GM23338 (cell line): ENCODE measurements around the gene BMPR2. TPM values are rescaled to one million over a fixed set of nuclear protein-coding genes. Genes with fewer than 3 reads are reported as not detected.

ENCODE experiments used
- ATAC-seq: fragments of 200-7000 bp; cut with Tn5 transposase; 3 replicates; pipeline ENCODE4 v1.9.1; 2020
- DNase-seq: peaks from one replicate; pipeline ENCODE4 v3.0.0-alpha.2; 2015; ENCODE audit warnings: low spot score
- H2AFZ ChIP-seq: fragments of 200-600 bp; sonication (generic); 2 replicates; pipeline ENCODE4 v1.8.0; 2016; ENCODE audit warnings: antibody characterized with exemption, mild to moderate bottlenecking, moderate library complexity
- H3F3A ChIP-seq: fragments of 200-600 bp; sonication (generic); replicated peaks from 2 replicates; pipeline ENCODE4 v1.8.0; 2017; ENCODE audit warnings: antibody characterized with exemption, mixed run types, low read depth
- H3K27ac ChIP-seq: fragments of 200-600 bp; sonication (generic); 2 replicates; pipeline ENCODE4 v1.6.1; 2016; ENCODE audit warnings: low read depth
- H3K27me3 ChIP-seq: fragments of 200-600 bp; sonication (generic); 2 replicates; pipeline ENCODE4 v1.8.0; 2016; ENCODE audit warnings: mild to moderate bottlenecking, mixed run types, moderate library complexity; ENCODE audit not compliant: insufficient read depth
- H3K36me3 ChIP-seq: fragments of 200-600 bp; sonication (generic); 2 replicates; pipeline ENCODE4 v1.8.0; 2016; ENCODE audit warnings: mild to moderate bottlenecking; ENCODE audit not compliant: insufficient read depth
- H3K4me1 ChIP-seq: fragments of 200-600 bp; sonication (generic); 2 replicates; pipeline ENCODE4 v1.8.0; 2016; ENCODE audit warnings: mild to moderate bottlenecking, moderate library complexity; ENCODE audit not compliant: insufficient read depth
- H3K4me2 ChIP-seq: fragments of 200-600 bp; sonication (generic); 2 replicates; pipeline ENCODE4 v1.7.1; 2017; ENCODE audit warnings: mixed run types
- H3K4me3 ChIP-seq: fragments of 200-600 bp; sonication (generic); 2 replicates; pipeline ENCODE4 v1.6.1; 2016; ENCODE audit warnings: mixed run types
- H3K79me2 ChIP-seq: fragments of 200-600 bp; sonication (generic); replicated peaks from 2 replicates; pipeline ENCODE4 v1.8.0; 2017; ENCODE audit warnings: mild to moderate bottlenecking; ENCODE audit not compliant: insufficient read depth
- H3K9me2 ChIP-seq: fragments of 200-600 bp; sonication (generic); 2 replicates; pipeline ENCODE4 v1.8.0; 2017; ENCODE audit not compliant: insufficient read depth
- H4K20me1 ChIP-seq: fragments of 200-600 bp; sonication (generic); replicated peaks from 2 replicates; pipeline ENCODE4 v1.8.0; 2017; ENCODE audit warnings: mild to moderate bottlenecking; ENCODE audit not compliant: insufficient read depth
- H3K27ac Mint-ChIP-seq: 2 replicates; pipeline ENCODE4 v1.8.0; 2020; ENCODE audit warnings: inconsistent platforms, mild to moderate bottlenecking, moderate library complexity, mixed read lengths
- H3K27me3 Mint-ChIP-seq: 3 replicates; pipeline ENCODE4 v1.8.0; 2022; ENCODE audit warnings: low read depth, mild to moderate bottlenecking, moderate library complexity, mixed read lengths, inconsistent platforms; ENCODE audit not compliant: insufficient read depth, poor library complexity
- H3K36me3 Mint-ChIP-seq: 3 replicates; pipeline ENCODE4 v1.8.0; 2021; ENCODE audit warnings: low read depth, mild to moderate bottlenecking, inconsistent platforms, moderate library complexity, mixed read lengths
- H3K4me1 Mint-ChIP-seq: 3 replicates; pipeline ENCODE4 v1.8.0; 2020; ENCODE audit warnings: mild to moderate bottlenecking, inconsistent platforms, mixed read lengths
- H3K4me3 Mint-ChIP-seq: 3 replicates; pipeline ENCODE4 v1.8.0; 2021; ENCODE audit warnings: moderate library complexity, mild to moderate bottlenecking, inconsistent platforms, mixed read lengths
- H3K9me3 Mint-ChIP-seq: 3 replicates; pipeline ENCODE4 v1.8.0; 2020; ENCODE audit warnings: moderate library complexity, mild to moderate bottlenecking, inconsistent platforms, mixed read lengths
- CREB1 ChIP-seq: fragments of 250-450 bp; sonication (Bioruptor Pico); IDR thresholded peaks from 2 replicates; pipeline ENCODE4 v1.5.0; 2020; ENCODE audit warnings: low read depth, mild to moderate bottlenecking, moderate library complexity
- CTCF ChIP-seq, 2 experiments: fragments of 200-600 bp in 1 of 2; sonication (generic) in 1 of 2; conservative IDR thresholded peaks; 2 replicates each; pipeline versions ENCODE4 v1.5.1 to v1.6.1; 2016 to 2017; ENCODE audit warnings: antibody characterized with exemption in 2 of 2, low read depth in 2 of 2, mild to moderate bottlenecking in 2 of 2, moderate library complexity in 1 of 2
- EZH2 ChIP-seq: fragments of 200-600 bp; sonication (generic); IDR thresholded peaks from one replicate; pipeline ENCODE4 v1.8.0; 2017; ENCODE audit warnings: antibody characterized with exemption, mild to moderate bottlenecking, low read depth; ENCODE audit not compliant: unreplicated experiment
- EZH2phosphoT487 ChIP-seq: fragments of 200-600 bp; sonication (generic); IDR thresholded peaks from one replicate; pipeline ENCODE4 v1.8.1; 2018; ENCODE audit warnings: antibody characterized with exemption; ENCODE audit not compliant: unreplicated experiment
- JUNB ChIP-seq: IDR thresholded peaks from one replicate; pipeline ENCODE4 v1.6.1; 2016; ENCODE audit warnings: antibody characterized with exemption; ENCODE audit not compliant: unreplicated experiment
- NANOG ChIP-seq: IDR thresholded peaks from 2 replicates; pipeline ENCODE4 v1.6.1; 2016; ENCODE audit warnings: antibody characterized with exemption, borderline replicate concordance
- POLR2AphosphoS5 ChIP-seq: IDR thresholded peaks from 2 replicates; pipeline ENCODE4 v1.6.1; 2016; ENCODE audit warnings: antibody characterized with exemption, low read depth
- STAT1 ChIP-seq: IDR thresholded peaks from one replicate; pipeline ENCODE4 v1.6.1; 2016; ENCODE audit warnings: antibody characterized with exemption; ENCODE audit not compliant: unreplicated experiment
- ZNF114 ChIP-seq: fragments of 250-450 bp; sonication (Bioruptor Pico); IDR thresholded peaks from 2 replicates; pipeline ENCODE4 v1.5.0; 2020; ENCODE audit warnings: mild to moderate bottlenecking, moderate library complexity
- ZNF331 ChIP-seq: fragments of 250-450 bp; sonication (Bioruptor Pico); IDR thresholded peaks from 2 replicates; pipeline ENCODE4 v1.5.0; 2020; ENCODE audit warnings: low read depth, mild to moderate bottlenecking, moderate library complexity
- polyA plus RNA-seq: library from polyadenylated mRNA; unstranded; fragments of >200 nt; fragmentation: Nextera tagmentation; extraction: Ambion mirVana; gene quantifications from 2 replicates; pipeline ENCODE4 v1.2.1, GENCODE V29; 2016
- total RNA-seq: library from RNA; depleted of rRNA; stranded (reverse); fragments of >200 nt; shearing (Covaris generic); gene quantifications from 2 replicates; pipeline ENCODE4 v1.2.3, GENCODE V29; 2014
- TF ChIP-seq, protein P1 (sequence below): fragments of 250-450 bp; sonication (Bioruptor Pico); IDR thresholded peaks from 2 replicates; pipeline ENCODE4 v1.5.0; 2020; ENCODE audit warnings: mild to moderate bottlenecking, moderate library complexity
- TF ChIP-seq, protein P2 (sequence below): IDR thresholded peaks from 2 replicates; pipeline ENCODE4 v1.6.1; 2016; ENCODE audit warnings: antibody characterized with exemption
- TF ChIP-seq, protein P3 (sequence below): IDR thresholded peaks from one replicate; pipeline ENCODE4 v1.6.1; 2018; ENCODE audit warnings: antibody characterized with exemption; ENCODE audit not compliant: unreplicated experiment

BMPR2 gene
- total and polyA plus RNA-seq, 2 experiments from 2014 or later, result 6.7 to 21.6 TPM

DNA sequence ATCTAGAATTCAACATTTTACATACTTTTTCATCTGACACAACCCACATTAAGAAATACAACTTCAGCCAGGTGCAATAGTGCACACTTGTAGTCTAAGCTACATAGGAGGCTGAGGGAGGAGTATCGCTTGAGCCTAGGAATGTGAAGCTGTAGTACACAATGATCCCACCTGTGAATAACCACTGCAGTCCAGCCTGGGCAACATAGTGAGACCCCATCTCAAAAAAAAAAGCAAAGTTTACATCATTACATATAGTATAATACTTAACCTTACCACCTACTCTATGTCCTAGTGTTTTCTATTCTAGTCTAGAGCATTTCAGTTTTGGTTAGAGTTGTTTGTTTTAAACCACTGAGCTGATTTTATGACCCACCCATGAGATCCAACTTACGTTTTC lies 172.1 kb downstream of the BMPR2 start:
- no peak overlapping the region for H3K27ac Mint-ChIP-seq
- H3K4me2 ChIP-seq, result no peak overlapping the region

More for the DNA sequence above, 172.1 kb downstream of the BMPR2 start:
- H3K4me1 ChIP-seq, result peaks cover 6% of the 10 kb centered on the region; the same call in 1 of the 2 replicates
- ATAC-seq (no peak), DNase-seq (no peak)
- Mint-ChIP-seq H3K36me3 (no peaks in the 10 kb centered on the region), H3K27me3 (no peaks in the 10 kb centered on the region), H3K4me1 (peaks cover 16% of the 10 kb centered on the region), H3K9me3 (no peaks in the 10 kb centered on the region), H3K4me3 (no peak overlapping the region)
- H3K27me3 ChIP-seq, result no peaks in the 10 kb centered on the region
- H3K9me2 ChIP-seq, result no peaks in the 10 kb centered on the region
- no peak overlapping the region for H3K27ac ChIP-seq
- no peaks in the 10 kb centered on the region for H3K79me2 ChIP-seq
- H4K20me1 ChIP-seq, result no peaks in the 10 kb centered on the region
- no peaks in the 10 kb centered on the region for H3F3A ChIP-seq
- H2AFZ ChIP-seq, result no peak overlapping the region
- H3K4me3 ChIP-seq, result no peak overlapping the region
- TF ChIP-seq STAT1 (no peak), NANOG (no peak), ZNF114 (no peak), EZH2 (no peak), CREB1 (CRISPR knock-in tag) (no peak), EZH2phosphoT487 (no peak), JUNB (no peak), CTCF (conservative IDR thresholded peaks at IDR 0.05; ENCODE audit: low read depth in 2 of 2) (no peak), ZNF331 (CRISPR knock-in tag) (no peak), POLR2AphosphoS5 (no peak)
- TF ChIP-seq, protein P1, sequence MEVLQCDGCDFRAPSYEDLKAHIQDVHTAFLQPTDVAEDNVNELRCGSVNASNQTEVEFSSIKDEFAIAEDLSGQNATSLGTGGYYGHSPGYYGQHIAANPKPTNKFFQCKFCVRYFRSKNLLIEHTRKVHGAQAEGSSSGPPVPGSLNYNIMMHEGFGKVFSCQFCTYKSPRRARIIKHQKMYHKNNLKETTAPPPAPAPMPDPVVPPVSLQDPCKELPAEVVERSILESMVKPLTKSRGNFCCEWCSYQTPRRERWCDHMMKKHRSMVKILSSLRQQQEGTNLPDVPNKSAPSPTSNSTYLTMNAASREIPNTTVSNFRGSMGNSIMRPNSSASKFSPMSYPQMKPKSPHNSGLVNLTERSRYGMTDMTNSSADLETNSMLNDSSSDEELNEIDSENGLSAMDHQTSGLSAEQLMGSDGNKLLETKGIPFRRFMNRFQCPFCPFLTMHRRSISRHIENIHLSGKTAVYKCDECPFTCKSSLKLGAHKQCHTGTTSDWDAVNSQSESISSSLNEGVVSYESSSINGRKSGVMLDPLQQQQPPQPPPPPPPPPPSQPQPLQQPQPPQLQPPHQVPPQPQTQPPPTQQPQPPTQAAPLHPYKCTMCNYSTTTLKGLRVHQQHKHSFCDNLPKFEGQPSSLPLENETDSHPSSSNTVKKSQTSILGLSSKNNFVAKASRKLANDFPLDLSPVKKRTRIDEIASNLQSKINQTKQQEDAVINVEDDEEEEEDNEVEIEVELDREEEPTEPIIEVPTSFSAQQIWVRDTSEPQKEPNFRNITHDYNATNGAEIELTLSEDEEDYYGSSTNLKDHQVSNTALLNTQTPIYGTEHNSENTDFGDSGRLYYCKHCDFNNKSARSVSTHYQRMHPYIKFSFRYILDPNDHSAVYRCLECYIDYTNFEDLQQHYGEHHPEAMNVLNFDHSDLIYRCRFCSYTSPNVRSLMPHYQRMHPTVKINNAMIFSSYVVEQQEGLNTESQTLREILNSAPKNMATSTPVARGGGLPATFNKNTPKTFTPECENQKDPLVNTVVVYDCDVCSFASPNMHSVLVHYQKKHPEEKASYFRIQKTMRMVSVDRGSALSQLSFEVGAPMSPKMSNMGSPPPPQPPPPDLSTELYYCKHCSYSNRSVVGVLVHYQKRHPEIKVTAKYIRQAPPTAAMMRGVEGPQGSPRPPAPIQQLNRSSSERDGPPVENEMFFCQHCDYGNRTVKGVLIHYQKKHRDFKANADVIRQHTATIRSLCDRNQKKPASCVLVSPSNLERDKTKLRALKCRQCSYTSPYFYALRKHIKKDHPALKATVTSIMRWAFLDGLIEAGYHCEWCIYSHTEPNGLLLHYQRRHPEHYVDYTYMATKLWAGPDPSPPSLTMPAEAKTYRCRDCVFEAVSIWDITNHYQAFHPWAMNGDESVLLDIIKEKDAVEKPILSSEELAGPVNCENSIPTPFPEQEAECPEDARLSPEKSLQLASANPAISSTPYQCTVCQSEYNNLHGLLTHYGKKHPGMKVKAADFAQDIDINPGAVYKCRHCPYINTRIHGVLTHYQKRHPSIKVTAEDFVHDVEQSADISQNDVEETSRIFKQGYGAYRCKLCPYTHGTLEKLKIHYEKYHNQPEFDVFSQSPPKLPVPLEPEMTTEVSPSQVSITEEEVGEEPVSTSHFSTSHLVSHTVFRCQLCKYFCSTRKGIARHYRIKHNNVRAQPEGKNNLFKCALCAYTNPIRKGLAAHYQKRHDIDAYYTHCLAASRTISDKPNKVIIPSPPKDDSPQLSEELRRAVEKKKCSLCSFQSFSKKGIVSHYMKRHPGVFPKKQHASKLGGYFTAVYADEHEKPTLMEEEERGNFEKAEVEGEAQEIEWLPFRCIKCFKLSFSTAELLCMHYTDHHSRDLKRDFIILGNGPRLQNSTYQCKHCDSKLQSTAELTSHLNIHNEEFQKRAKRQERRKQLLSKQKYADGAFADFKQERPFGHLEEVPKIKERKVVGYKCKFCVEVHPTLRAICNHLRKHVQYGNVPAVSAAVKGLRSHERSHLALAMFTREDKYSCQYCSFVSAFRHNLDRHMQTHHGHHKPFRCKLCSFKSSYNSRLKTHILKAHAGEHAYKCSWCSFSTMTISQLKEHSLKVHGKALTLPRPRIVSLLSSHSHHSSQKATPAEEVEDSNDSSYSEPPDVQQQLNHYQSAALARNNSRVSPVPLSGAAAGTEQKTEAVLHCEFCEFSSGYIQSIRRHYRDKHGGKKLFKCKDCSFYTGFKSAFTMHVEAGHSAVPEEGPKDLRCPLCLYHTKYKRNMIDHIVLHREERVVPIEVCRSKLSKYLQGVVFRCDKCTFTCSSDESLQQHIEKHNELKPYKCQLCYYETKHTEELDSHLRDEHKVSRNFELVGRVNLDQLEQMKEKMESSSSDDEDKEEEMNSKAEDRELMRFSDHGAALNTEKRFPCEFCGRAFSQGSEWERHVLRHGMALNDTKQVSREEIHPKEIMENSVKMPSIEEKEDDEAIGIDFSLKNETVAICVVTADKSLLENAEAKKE (CRISPR knock-in tag), result no peak
- TF ChIP-seq, protein P2, sequence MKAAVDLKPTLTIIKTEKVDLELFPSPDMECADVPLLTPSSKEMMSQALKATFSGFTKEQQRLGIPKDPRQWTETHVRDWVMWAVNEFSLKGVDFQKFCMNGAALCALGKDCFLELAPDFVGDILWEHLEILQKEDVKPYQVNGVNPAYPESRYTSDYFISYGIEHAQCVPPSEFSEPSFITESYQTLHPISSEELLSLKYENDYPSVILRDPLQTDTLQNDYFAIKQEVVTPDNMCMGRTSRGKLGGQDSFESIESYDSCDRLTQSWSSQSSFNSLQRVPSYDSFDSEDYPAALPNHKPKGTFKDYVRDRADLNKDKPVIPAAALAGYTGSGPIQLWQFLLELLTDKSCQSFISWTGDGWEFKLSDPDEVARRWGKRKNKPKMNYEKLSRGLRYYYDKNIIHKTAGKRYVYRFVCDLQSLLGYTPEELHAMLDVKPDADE, result no peak
- TF ChIP-seq, protein P3, sequence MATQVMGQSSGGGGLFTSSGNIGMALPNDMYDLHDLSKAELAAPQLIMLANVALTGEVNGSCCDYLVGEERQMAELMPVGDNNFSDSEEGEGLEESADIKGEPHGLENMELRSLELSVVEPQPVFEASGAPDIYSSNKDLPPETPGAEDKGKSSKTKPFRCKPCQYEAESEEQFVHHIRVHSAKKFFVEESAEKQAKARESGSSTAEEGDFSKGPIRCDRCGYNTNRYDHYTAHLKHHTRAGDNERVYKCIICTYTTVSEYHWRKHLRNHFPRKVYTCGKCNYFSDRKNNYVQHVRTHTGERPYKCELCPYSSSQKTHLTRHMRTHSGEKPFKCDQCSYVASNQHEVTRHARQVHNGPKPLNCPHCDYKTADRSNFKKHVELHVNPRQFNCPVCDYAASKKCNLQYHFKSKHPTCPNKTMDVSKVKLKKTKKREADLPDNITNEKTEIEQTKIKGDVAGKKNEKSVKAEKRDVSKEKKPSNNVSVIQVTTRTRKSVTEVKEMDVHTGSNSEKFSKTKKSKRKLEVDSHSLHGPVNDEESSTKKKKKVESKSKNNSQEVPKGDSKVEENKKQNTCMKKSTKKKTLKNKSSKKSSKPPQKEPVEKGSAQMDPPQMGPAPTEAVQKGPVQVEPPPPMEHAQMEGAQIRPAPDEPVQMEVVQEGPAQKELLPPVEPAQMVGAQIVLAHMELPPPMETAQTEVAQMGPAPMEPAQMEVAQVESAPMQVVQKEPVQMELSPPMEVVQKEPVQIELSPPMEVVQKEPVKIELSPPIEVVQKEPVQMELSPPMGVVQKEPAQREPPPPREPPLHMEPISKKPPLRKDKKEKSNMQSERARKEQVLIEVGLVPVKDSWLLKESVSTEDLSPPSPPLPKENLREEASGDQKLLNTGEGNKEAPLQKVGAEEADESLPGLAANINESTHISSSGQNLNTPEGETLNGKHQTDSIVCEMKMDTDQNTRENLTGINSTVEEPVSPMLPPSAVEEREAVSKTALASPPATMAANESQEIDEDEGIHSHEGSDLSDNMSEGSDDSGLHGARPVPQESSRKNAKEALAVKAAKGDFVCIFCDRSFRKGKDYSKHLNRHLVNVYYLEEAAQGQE, result no peak
- peaks cover 7% of the 10 kb centered on the region; the same call in 1 of the 2 replicates for H3K36me3 ChIP-seq
